NCI-H2107 (cell line): ENCODE data around the gene PTPRN2.

Experiments used
- DNase-seq: peaks from one replicate; lab custom pipeline; 2025; lab: John Stamatoyannopoulos, UW

PTPRN2 gene

DNA sequence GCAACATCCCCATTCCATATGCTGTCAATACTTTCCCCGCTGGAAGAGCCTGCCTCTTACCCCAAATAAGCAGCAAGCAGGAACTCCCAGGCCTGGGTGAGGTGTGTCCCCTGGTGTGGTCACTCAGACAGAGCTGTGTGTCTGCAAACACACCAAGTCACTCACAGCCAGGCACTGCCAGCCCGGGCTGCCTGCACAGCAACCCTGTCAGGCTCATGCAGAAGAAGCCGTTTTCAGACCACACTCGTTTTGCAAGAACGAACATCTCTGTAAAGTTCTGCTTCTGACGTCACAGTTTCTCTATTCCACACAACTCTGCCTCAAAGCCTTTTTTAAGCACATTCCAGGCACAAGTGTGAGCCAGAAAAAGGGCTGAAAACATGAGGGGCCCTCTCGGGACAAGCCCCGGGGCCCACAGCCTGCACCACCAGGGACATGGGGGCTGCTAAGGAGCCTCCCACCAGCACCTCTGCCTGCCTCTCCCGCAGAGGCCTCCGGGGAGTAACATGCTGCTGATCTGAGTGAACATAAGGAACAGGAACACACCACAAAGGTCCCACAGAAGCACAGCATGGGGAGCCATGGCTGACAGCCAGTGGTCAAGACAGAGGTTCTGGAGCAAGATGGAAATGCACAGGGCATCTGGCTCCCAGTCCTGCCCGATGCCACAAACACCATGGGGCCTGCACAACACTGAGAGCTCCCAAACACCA, 11.4 kb downstream of the PTPRN2 start:
- no peak for DNase-seq

DNA sequence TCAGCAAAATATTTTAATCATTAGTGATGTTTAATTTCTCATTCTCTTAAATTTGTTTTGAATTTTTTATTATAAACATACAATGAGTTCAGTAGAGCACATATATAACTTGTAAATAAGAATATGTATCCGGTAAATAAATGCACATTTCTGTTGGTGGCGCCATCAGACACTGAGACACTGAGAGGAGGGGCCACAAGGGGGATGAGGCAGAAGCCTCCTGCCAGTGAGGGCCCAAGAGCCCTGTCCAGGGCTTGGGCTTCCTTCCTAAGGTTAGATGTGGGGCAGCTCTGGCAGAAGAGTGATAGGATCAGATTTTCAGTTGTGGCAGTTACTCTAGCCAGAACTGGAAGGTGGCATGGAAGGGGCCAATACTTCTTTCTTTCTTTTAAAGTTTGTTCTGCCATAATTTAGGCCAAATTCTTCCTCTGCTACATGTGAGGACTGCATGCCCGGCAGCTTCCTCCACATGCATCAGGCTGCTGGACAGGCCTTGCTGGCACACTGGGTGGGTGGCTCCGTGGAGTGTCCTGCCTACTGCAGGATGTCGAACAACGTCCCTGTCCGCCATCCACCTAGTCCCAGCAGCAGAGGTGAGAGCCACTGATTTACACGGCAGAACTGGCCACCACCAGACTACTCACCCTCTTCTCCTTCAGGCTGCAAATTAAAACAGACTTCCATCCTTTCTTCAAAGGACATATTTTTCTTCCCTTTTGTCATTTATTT, 13.2 kb downstream of the PTPRN2 start:
- no peak for DNase-seq

DNA sequence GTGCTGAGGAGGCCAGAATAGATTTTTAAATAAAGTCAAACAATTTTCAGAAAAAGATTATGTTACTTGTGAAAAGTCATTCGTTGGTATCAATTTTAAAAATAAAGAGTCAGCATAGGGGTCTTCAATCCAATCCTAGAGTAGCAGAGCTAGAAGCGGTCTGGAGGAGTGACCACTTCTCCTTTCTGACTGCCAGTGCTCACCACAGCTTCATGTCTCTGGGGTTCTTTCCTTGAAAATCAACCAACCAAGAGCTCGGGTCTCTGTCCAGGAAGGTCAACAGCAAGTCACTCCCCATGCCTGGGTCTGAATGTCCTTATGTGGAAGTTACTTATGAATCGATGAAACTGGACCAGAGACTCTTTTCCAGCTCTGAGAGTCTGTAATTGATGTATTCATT, 14.3 kb downstream of the PTPRN2 start:
- no peak for DNase-seq

DNA sequence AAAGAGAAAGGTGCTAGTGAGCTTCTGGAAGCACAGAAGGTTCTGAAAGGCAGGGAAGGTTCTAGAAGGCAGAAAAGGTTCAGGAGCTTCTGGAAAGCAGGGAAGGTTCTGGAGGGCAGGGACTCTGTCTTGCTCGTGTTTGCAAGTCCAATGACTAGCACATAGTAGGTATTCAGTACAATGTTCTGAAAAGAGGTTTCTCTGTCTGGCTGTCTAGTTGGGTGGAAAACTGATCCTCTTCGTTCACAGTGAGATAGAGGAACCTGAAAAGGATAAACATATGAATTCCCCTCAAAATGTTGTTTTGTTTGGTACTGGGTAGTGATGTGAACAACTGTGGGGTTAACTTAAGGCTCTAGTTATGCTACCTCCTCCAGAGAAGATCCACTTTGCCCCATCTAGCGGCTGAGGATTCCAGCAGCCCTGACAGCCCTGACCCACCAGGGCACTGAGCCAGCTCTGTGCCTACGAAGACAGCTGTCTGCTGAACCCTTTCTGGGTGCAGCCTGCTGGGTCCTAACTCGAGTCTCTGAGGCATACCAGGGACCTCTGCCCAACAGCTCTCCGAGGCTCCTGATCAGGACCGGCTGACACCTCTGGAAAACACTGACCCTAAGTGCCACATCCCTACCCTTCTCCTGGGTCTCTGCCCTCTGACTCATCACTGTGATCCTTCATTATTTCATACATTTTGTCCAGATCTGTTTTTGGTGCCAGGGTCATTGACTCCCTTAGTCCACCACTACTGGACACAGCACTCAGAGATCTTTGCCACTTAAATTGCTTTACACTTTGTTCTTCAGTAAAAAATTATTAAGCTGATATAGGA, 15.4 kb downstream of the PTPRN2 start:
- DNase-seq = no peak

DNA sequence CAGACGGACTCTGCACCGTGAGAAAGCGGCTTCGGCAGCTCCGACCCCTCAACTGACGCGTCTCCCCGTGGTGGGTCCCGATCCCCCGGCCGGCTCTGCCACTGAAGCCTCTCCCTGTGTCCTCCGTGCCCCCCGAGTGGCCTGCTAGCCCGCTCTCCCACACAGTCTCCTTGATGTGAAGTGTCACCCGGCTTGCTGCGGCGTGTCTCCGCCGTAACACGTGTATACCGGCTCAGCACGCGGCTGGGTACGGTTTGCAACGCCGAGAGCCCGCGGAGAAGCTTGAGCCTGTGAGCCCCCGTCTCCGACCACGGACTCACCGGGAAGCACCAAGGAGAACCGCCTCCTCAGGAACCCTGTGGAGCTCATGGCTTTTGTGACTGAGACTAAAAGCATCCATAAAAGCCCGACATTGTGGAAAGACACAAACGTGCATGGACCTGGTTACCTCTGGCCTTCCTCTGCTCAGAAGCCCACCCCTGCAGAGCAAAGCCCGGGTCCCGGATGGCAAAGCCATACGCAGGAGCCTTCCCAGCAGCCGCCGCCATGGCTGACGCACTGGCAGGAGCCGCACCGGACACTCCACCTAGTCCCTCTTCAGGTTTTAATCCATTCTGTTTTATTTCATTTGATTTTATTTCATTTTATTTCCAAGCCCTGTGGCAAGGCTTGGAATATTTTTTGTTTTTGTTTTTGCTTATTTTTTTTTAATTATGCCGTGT, 17.0 kb downstream of the PTPRN2 start:
- no peak for DNase-seq

DNA sequence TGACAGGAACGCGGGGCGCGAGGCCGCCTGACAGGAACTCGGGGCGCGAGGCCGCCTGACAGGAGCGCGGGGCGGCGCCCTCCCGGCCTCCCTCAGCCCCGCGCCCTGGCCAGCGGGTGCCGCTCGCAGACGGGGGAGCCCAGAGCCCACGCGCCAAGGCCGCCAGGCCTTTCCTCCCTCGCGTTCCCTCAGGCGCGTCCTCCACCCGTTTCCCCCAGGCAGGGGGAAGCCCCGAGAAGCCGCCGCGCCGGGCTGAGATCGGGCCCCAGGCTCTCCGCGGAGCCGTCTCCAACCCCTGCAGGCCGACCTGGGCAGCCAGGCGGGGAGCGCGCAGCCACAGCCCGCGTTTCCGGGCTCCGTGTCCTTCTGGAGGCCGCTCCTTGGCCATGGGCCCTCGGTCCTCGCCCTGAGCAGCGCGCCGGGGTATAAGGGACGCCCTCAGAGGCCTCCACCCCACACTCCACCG, 17.7 kb downstream of the PTPRN2 start:
- no peak for DNase-seq

DNA sequence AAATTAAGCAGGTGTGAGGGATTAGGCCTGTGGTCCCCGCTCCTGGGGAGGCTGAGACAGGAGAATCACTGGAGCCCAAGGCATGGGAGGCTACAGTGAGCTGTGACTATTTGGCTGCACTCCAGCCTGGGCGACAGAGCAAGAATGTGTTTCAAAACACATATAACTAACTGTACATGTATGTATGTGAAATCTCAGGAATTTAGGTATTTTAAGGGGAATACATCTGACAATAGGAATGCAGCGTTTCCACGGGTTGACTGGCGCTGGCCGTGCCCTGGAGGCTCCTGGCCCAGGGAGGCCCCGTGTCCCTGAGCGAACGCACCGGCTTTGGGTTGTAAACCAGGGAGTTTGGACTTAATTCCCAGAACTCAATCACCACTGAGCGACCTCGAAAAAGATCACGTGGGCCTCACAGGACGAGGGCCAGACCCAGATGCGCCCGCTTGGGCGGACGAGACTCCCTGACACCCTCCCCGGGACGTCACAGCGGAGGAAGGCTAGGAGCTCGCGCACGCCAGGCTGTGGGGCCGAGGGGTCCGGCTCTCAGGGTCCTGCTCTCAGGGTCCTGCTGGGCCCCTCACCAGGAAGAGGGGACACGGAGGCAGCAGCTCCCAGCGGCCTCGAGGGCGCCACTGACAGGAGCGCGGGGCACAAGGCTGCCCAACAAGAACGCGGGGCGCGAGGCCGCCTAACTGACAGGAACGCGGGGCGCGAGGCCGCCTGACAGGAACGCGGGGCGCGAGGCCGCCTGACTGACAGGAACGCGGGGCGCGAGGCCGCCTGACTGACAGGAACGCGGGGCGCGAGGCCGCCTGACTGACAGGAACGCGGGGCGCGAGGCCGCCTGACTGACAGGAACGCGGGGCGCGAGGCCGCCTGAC, 18.4 kb downstream of the PTPRN2 start:
- no peak for DNase-seq

DNA sequence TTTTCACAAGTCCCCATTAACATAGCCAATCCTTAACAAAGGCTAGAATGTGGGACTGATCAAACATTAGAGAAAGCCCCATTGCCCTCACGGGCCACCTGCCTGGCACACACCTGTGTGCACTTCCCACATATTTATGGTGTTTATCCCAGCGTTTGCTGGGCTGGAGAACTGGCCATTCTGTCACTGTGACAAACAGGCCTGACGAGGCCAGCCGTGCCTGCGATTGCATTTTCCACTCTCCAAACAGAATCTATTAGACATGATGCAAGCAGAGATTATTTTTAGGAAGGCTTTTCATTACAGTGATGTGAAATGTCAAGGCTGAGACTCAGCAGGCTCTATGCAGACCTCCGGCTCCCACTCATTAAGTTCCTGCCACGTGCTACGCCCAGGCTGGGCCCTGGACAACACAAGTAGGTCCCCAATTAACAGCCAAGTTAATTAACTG, 20.4 kb downstream of the PTPRN2 start:
- DNase-seq = no peak

DNA sequence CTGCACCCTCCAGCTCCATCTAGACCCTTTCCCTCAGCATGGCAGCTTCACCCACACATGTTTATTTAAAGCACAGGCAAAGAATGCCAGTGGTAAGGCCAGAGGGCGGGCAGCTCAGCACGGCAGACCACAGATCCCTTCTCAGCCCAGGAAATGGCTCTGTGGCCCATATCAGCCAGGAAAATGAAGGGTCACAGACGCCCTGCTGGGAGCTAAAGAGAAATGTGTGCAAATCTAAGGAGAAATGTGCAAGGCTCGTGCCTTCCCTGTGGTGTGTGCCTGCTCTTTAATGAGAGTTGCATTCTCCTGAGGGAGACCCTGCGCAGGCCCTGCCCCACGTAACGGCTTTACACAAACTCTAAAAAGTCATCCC, 23.0 kb downstream of the PTPRN2 start:
- DNase-seq = no peak

DNA sequence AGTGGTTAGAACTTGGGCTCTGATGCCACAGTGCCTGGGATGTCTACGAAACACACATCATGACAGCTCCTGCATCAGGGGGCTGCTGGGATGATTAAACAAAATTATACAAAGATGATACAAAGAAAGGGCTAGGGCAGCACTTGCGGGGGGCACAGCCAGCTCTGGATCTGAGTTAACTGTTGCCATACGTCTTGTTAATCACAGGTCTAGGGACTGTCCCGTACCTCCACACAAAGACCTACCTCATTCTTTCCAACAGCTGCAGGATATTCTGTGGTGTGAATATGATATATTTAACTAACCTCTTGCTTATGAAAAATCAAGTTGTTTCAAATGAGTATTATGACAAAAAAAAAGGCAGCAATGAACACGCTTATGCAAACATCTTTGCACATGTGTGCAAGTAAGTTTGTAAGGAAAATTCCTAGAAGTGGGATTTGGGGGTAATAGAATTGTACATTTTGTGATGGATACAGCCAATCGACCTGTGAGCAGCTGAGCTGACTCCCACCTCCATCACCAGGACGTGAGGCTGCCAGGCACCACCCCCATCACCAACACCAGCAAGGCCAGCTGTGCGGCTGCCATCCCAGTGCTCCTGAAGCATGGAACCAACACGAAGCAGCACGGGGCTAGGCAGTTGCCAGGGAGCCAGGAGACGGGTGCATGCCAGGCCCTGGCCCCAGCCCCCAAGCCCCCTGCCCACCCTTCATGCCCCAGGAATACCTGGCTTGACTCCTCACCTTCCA, 23.5 kb downstream of the PTPRN2 start:
- DNase-seq = no peak

DNA sequence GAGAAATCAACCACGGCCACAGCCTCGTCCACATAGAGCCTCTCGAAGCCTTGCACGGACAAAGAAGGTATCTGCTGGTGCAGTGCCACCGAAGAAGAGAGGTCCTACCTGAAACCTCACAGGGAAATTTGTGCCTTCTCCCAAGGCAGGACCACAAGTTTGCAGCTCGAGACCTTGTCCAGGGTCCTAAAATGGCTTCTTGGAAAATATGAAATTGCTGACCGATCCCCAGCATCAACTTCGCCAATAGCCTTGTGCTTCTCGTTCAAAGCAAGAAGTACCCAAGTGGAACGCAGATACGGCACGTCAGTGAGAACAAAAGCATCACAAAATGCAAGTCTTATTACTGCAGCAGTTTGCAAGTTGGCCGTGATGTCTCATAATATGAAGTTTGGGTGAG, 24.6 kb downstream of the PTPRN2 start:
- no peak for DNase-seq

DNA sequence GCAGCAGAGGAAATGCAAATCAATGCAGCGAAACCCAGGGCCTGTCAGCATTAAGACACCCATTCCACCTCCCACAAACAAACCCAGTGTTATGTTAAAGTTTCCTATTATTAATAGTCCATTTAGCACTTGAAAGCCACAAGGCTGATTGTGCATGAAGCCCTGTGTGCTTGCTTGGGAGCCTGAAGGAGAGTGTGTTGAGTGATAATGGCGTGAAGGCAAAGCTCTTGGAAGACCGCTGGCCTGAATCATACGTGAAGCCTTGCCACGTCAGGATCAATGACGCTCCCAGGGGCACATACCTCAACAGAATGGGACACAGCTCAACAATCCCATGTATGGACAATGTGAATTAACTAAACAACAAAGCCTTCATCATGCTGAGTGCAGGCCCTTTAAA, 25.1 kb downstream of the PTPRN2 start:
- no peak for DNase-seq

DNA sequence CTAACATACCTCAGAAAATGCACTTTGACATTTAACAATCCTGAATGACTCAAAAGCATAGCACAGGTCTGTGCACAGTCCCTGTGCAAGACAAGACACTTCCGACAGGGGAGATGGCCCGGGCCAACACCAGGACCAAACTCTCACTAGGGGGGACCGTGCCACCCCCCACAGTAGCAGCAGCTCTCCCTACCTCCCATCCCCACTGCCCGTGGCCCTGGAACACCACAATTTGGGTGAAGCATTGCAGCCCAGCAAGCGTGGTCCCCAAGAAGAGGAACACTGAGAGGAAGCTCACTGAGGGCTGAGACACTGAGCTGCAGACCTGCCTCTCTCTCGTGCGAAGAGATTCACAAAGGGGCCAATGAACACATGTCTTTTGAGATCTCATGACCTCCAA, 26.0 kb downstream of the PTPRN2 start:
- no peak for DNase-seq

DNA sequence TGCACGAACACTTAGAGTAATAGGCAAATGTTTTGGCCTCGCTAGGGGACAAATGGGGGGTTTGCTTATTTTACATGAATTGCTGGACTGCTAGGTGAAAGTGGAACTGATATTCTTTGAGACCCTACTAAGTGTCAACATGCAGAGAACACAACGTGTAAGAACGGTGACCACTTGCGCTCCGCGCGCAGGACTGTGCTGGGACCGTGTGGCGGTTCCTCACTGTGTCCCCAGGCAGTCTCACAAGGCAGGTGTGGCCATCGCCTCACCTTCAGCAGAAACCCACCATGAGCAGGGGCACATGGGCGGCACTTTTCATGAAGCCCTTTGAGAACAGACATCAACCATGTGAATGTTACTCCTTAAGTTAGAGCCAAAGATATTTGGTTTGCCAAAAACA, 27.2 kb downstream of the PTPRN2 start:
- no peak for DNase-seq

DNA sequence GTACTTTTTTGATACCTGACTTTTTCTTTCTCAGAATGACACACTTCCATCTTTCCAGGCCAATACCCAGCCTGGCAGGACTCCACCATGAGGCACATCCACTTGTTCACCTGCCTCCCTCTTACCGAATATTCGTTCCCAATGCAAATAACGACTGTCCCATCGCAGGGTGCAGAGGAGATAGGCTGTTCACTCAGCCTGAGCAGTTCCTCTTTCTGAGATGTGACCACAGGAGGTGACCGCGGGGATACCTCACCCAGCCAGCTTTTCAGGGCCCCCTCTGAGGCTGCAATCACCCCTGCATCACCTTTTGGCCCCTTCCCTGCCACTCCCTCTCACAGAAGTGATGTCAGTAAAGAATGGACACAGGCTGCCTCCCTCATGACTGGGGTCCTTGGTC, 28.3 kb downstream of the PTPRN2 start:
- DNase-seq = no peak

DNA sequence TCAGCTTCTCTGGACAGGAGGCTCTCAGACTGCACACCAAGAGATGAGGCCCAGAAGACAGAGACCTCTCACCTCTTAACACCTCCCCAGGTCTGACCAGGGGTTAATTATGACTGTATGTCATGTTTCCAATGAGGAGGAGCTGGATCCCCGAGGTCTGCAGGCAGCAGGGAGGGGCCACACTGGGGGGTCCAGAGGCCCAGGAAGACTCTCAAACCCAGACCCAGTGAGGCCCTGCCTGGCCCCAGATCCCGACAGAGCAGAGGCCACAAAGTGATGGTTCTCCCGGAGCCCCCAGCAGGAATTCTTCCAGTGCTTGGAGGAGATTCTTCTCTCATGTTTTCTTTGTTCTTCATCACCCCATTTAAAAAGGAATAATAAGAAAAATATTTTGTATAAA, 28.8 kb downstream of the PTPRN2 start:
- DNase-seq = no peak

DNA sequence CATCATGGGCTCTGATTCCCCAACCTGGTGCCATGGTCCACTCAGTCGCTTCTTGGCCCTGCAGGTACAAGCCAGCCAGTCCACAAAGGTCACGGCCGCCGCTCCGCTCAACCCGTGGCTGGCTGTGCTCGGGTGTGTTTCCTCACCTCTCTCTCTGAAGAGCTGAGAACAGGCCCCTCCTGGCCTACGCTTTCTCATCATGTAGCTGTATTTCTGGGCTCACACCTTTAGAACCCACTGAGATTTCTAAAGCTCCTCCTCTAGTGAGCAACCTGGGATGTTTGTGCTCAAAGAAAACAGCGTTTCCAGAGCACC, 30.2 kb downstream of the PTPRN2 start:
- no peak for DNase-seq

DNA sequence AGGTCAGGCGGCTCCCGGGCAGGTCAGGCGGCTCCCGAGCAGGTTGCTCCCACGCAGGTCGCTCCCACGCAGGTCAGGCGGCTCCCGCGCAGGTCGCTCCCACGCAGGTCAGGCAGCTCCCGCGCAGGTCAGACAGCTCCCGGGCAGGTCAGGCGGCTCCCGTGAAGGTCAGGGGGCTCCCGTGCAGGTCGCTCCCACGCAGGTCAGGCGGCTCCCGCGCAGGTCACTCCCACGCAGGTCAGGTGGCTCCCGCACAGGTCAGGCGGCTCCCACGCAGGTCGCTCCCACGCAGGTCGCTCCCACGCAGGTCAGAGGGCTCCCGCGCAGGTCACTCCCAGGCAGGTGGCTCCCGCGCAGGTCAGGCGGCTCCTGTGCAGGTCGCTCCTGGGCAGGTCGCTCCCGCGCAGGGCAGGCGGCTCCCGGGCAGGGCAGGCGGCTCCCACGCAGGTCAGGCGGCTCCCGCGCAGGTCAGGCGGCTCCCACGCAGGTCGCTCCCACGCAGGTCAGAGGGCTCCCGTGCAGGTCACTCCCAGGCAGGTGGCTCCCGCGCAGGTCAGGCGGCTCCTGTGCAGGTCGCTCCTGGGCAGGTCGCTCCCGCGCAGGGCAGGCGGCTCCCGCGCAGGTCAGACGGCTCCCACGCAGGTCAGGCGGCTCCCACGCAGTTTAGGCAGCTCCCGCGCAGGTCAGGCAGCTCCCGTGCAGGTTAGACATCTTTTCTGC, 30.7 kb downstream of the PTPRN2 start:
- DNase-seq = no peak

DNA sequence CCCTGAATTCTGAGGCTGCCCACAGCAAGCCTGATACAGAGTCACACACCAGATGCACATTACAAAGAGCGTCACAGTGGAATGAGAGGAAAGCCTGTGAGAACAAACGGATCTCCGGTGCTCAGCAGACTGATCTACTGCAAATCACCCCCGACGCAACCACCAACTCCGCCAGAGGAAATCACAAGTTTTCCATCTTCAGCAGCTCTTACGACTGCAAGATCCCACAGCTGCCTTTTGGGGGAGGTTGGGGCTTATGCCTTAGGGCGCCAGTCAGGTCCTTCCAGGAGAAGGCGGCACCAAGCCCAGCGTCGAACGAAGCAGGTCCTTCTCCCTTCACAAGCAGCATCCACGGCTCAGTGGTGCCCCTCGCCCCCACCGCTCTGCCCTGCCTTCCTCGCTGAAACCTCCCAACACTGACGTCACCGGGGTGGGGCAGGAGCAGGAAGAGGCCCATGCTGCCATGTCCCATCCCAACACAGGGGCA, 32.5 kb downstream of the PTPRN2 start:
- DNase-seq = no peak
